GM23338 (cell line): Measurements from ENCODE around the gene CCL7. TPM values are rescaled to one million over a fixed set of nuclear protein-coding genes. Genes with fewer than 3 reads are reported as not detected.

ENCODE experiments used
- ATAC-seq: fragments of 200-7000 bp; cut with Tn5 transposase; 3 replicates; pipeline ENCODE4 v1.9.1; 2020
- DNase-seq: peaks from one replicate; pipeline ENCODE4 v3.0.0-alpha.2; 2015; ENCODE audit warnings: low spot score
- H2AFZ ChIP-seq: fragments of 200-600 bp; sonication (generic); 2 replicates; pipeline ENCODE4 v1.8.0; 2016; ENCODE audit warnings: antibody characterized with exemption, mild to moderate bottlenecking, moderate library complexity
- H3F3A ChIP-seq: fragments of 200-600 bp; sonication (generic); replicated peaks from 2 replicates; pipeline ENCODE4 v1.8.0; 2017; ENCODE audit warnings: antibody characterized with exemption, mixed run types, low read depth
- H3K27ac ChIP-seq: fragments of 200-600 bp; sonication (generic); 2 replicates; pipeline ENCODE4 v1.6.1; 2016; ENCODE audit warnings: low read depth
- H3K27me3 ChIP-seq: fragments of 200-600 bp; sonication (generic); 2 replicates; pipeline ENCODE4 v1.8.0; 2016; ENCODE audit warnings: mild to moderate bottlenecking, mixed run types, moderate library complexity; ENCODE audit not compliant: insufficient read depth
- H3K36me3 ChIP-seq: fragments of 200-600 bp; sonication (generic); 2 replicates; pipeline ENCODE4 v1.8.0; 2016; ENCODE audit warnings: mild to moderate bottlenecking; ENCODE audit not compliant: insufficient read depth
- H3K4me1 ChIP-seq: fragments of 200-600 bp; sonication (generic); 2 replicates; pipeline ENCODE4 v1.8.0; 2016; ENCODE audit warnings: mild to moderate bottlenecking, moderate library complexity; ENCODE audit not compliant: insufficient read depth
- H3K4me2 ChIP-seq: fragments of 200-600 bp; sonication (generic); 2 replicates; pipeline ENCODE4 v1.7.1; 2017; ENCODE audit warnings: mixed run types
- H3K4me3 ChIP-seq: fragments of 200-600 bp; sonication (generic); 2 replicates; pipeline ENCODE4 v1.6.1; 2016; ENCODE audit warnings: mixed run types
- H3K79me2 ChIP-seq: fragments of 200-600 bp; sonication (generic); replicated peaks from 2 replicates; pipeline ENCODE4 v1.8.0; 2017; ENCODE audit warnings: mild to moderate bottlenecking; ENCODE audit not compliant: insufficient read depth
- H3K9me2 ChIP-seq: fragments of 200-600 bp; sonication (generic); 2 replicates; pipeline ENCODE4 v1.8.0; 2017; ENCODE audit not compliant: insufficient read depth
- H4K20me1 ChIP-seq: fragments of 200-600 bp; sonication (generic); replicated peaks from 2 replicates; pipeline ENCODE4 v1.8.0; 2017; ENCODE audit warnings: mild to moderate bottlenecking; ENCODE audit not compliant: insufficient read depth
- H3K27ac Mint-ChIP-seq: 2 replicates; pipeline ENCODE4 v1.8.0; 2020; ENCODE audit warnings: inconsistent platforms, mild to moderate bottlenecking, moderate library complexity, mixed read lengths
- H3K27me3 Mint-ChIP-seq: 3 replicates; pipeline ENCODE4 v1.8.0; 2022; ENCODE audit warnings: low read depth, mild to moderate bottlenecking, moderate library complexity, mixed read lengths, inconsistent platforms; ENCODE audit not compliant: insufficient read depth, poor library complexity
- H3K36me3 Mint-ChIP-seq: 3 replicates; pipeline ENCODE4 v1.8.0; 2021; ENCODE audit warnings: low read depth, mild to moderate bottlenecking, inconsistent platforms, moderate library complexity, mixed read lengths
- H3K4me1 Mint-ChIP-seq: 3 replicates; pipeline ENCODE4 v1.8.0; 2020; ENCODE audit warnings: mild to moderate bottlenecking, inconsistent platforms, mixed read lengths
- H3K4me3 Mint-ChIP-seq: 3 replicates; pipeline ENCODE4 v1.8.0; 2021; ENCODE audit warnings: moderate library complexity, mild to moderate bottlenecking, inconsistent platforms, mixed read lengths
- H3K9me3 Mint-ChIP-seq: 3 replicates; pipeline ENCODE4 v1.8.0; 2020; ENCODE audit warnings: moderate library complexity, mild to moderate bottlenecking, inconsistent platforms, mixed read lengths
- CREB1 ChIP-seq: fragments of 250-450 bp; sonication (Bioruptor Pico); IDR thresholded peaks from 2 replicates; pipeline ENCODE4 v1.5.0; 2020; ENCODE audit warnings: low read depth, mild to moderate bottlenecking, moderate library complexity
- CTCF ChIP-seq, 2 experiments: fragments of 200-600 bp in 1 of 2; sonication (generic) in 1 of 2; conservative IDR thresholded peaks; 2 replicates each; pipeline versions ENCODE4 v1.5.1 to v1.6.1; 2016 to 2017; ENCODE audit warnings: antibody characterized with exemption in 2 of 2, low read depth in 2 of 2, mild to moderate bottlenecking in 2 of 2, moderate library complexity in 1 of 2
- EZH2 ChIP-seq: fragments of 200-600 bp; sonication (generic); IDR thresholded peaks from one replicate; pipeline ENCODE4 v1.8.0; 2017; ENCODE audit warnings: antibody characterized with exemption, mild to moderate bottlenecking, low read depth; ENCODE audit not compliant: unreplicated experiment
- EZH2phosphoT487 ChIP-seq: fragments of 200-600 bp; sonication (generic); IDR thresholded peaks from one replicate; pipeline ENCODE4 v1.8.1; 2018; ENCODE audit warnings: antibody characterized with exemption; ENCODE audit not compliant: unreplicated experiment
- JUNB ChIP-seq: IDR thresholded peaks from one replicate; pipeline ENCODE4 v1.6.1; 2016; ENCODE audit warnings: antibody characterized with exemption; ENCODE audit not compliant: unreplicated experiment
- NANOG ChIP-seq: IDR thresholded peaks from 2 replicates; pipeline ENCODE4 v1.6.1; 2016; ENCODE audit warnings: antibody characterized with exemption, borderline replicate concordance
- POLR2AphosphoS5 ChIP-seq: IDR thresholded peaks from 2 replicates; pipeline ENCODE4 v1.6.1; 2016; ENCODE audit warnings: antibody characterized with exemption, low read depth
- STAT1 ChIP-seq: IDR thresholded peaks from one replicate; pipeline ENCODE4 v1.6.1; 2016; ENCODE audit warnings: antibody characterized with exemption; ENCODE audit not compliant: unreplicated experiment
- ZNF114 ChIP-seq: fragments of 250-450 bp; sonication (Bioruptor Pico); IDR thresholded peaks from 2 replicates; pipeline ENCODE4 v1.5.0; 2020; ENCODE audit warnings: mild to moderate bottlenecking, moderate library complexity
- ZNF331 ChIP-seq: fragments of 250-450 bp; sonication (Bioruptor Pico); IDR thresholded peaks from 2 replicates; pipeline ENCODE4 v1.5.0; 2020; ENCODE audit warnings: low read depth, mild to moderate bottlenecking, moderate library complexity
- polyA plus RNA-seq: library from polyadenylated mRNA; unstranded; fragments of >200 nt; fragmentation: Nextera tagmentation; extraction: Ambion mirVana; gene quantifications from 2 replicates; pipeline ENCODE4 v1.2.1, GENCODE V29; 2016
- total RNA-seq: library from RNA; depleted of rRNA; stranded (reverse); fragments of >200 nt; shearing (Covaris generic); gene quantifications from 2 replicates; pipeline ENCODE4 v1.2.3, GENCODE V29; 2014
- TF ChIP-seq, protein P1 (sequence below): IDR thresholded peaks from one replicate; pipeline ENCODE4 v1.6.1; 2018; ENCODE audit warnings: antibody characterized with exemption; ENCODE audit not compliant: unreplicated experiment
- TF ChIP-seq, protein P2 (sequence below): IDR thresholded peaks from 2 replicates; pipeline ENCODE4 v1.6.1; 2016; ENCODE audit warnings: antibody characterized with exemption

Gene CCL7
- total and polyA plus RNA-seq, 2 experiments from 2014 or later = not detected

DNA sequence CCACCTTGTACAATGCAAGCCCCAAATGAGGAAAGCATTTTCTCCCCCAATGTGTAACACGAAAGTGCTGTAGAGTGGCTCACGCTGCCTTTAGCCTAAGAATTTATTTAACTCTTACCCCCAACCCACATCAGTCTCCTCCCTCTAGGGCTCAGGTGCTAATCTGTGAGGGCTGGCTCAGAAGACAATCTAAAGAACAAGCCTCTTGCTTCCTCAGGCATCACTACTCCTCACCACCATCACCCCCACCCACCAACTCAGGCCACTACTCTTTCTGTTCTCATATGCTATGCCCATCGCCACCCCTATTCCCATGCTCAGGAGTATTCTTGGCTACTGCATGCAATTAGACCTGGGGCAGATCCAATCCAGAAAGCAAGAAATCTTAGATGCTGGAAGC is 18.8 kb upstream of the CCL7 start (continued):
- TF ChIP-seq CTCF (conservative IDR thresholded peaks at IDR 0.05; ENCODE audit: low read depth in 2 of 2) = no peak
- no peak for TF ChIP-seq ZNF114 (CRISPR knock-in tag)
- no peak for TF ChIP-seq NANOG
- no peak for TF ChIP-seq POLR2AphosphoS5
- no peak for TF ChIP-seq CREB1
- TF ChIP-seq, protein P1, sequence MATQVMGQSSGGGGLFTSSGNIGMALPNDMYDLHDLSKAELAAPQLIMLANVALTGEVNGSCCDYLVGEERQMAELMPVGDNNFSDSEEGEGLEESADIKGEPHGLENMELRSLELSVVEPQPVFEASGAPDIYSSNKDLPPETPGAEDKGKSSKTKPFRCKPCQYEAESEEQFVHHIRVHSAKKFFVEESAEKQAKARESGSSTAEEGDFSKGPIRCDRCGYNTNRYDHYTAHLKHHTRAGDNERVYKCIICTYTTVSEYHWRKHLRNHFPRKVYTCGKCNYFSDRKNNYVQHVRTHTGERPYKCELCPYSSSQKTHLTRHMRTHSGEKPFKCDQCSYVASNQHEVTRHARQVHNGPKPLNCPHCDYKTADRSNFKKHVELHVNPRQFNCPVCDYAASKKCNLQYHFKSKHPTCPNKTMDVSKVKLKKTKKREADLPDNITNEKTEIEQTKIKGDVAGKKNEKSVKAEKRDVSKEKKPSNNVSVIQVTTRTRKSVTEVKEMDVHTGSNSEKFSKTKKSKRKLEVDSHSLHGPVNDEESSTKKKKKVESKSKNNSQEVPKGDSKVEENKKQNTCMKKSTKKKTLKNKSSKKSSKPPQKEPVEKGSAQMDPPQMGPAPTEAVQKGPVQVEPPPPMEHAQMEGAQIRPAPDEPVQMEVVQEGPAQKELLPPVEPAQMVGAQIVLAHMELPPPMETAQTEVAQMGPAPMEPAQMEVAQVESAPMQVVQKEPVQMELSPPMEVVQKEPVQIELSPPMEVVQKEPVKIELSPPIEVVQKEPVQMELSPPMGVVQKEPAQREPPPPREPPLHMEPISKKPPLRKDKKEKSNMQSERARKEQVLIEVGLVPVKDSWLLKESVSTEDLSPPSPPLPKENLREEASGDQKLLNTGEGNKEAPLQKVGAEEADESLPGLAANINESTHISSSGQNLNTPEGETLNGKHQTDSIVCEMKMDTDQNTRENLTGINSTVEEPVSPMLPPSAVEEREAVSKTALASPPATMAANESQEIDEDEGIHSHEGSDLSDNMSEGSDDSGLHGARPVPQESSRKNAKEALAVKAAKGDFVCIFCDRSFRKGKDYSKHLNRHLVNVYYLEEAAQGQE = no peak
- no peak for TF ChIP-seq EZH2
- no peak for TF ChIP-seq JUNB
- no peak for TF ChIP-seq ZNF331 (CRISPR knock-in tag)
- TF ChIP-seq, protein P2, sequence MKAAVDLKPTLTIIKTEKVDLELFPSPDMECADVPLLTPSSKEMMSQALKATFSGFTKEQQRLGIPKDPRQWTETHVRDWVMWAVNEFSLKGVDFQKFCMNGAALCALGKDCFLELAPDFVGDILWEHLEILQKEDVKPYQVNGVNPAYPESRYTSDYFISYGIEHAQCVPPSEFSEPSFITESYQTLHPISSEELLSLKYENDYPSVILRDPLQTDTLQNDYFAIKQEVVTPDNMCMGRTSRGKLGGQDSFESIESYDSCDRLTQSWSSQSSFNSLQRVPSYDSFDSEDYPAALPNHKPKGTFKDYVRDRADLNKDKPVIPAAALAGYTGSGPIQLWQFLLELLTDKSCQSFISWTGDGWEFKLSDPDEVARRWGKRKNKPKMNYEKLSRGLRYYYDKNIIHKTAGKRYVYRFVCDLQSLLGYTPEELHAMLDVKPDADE = no peak

GRCh38 chr17:34252095-34252443 is 18.0 kb upstream of the CCL7 start:
- H3K4me1 ChIP-seq = peaks cover 35% of the 10 kb centered on the region

More at GRCh38 chr17:34252095-34252443, 18.0 kb upstream of the CCL7 start:
- no peak overlapping the region for H3K4me3 Mint-ChIP-seq
- no peaks in the 10 kb centered on the region; the same call in 2 of the 3 replicates for H3K36me3 Mint-ChIP-seq
- Histone ChIP-seq H2AFZ (no peak overlapping the region), H3K4me2 (no peak overlapping the region), H3F3A (peaks cover 5% of the 10 kb centered on the region), H3K27ac (no peak overlapping the region), H3K36me3 (no peaks in the 10 kb centered on the region; the same call in 1 of the 2 replicates), H3K4me3 (no peak overlapping the region), H3K27me3 (peaks cover 9% of the 10 kb centered on the region; the same call in 1 of the 2 replicates), H3K79me2 (no peaks in the 10 kb centered on the region), H3K9me2 (peaks cover 8% of the 10 kb centered on the region; the same call in 1 of the 2 replicates), H4K20me1 (no peaks in the 10 kb centered on the region)
- ATAC-seq (no peak), DNase-seq (no peak)
- H3K9me3 Mint-ChIP-seq = no peaks in the 10 kb centered on the region
- H3K4me1 Mint-ChIP-seq = peaks cover 41% of the 10 kb centered on the region
- H3K27me3 Mint-ChIP-seq = peaks cover 8% of the 10 kb centered on the region
- TF ChIP-seq CREB1 (no peak), ZNF114 (CRISPR knock-in tag) (no peak), POLR2AphosphoS5 (no peak), EZH2phosphoT487 (no peak), EZH2 (no peak), NANOG (no peak), STAT1 (no peak), CTCF (conservative IDR thresholded peaks at IDR 0.05; ENCODE audit: low read depth in 2 of 2) (no peak), JUNB (no peak)
- TF ChIP-seq, protein P1 = no peak
- TF ChIP-seq, protein P2 = no peak
- no peak overlapping the region for H3K27ac Mint-ChIP-seq
